Neural cell (in vitro differentiated cells): ENCODE measurements around the gene SETMAR. TPM values are rescaled to one million over a fixed set of nuclear protein-coding genes. Genes with fewer than 3 reads are reported as not detected.

Experiments used
- H2AFZ ChIP-seq: fragments of 200-600, 300-800 bp; sonication (generic), shearing (Covaris generic); 2 replicates; pipeline ENCODE4 v1.6.0; 2014; ENCODE audit warnings: low read depth, mild to moderate bottlenecking, antibody characterized with exemption, low read length, moderate library complexity
- H3F3A ChIP-seq: fragments of 200-600 bp; shearing (Covaris generic); 2 replicates; pipeline ENCODE4 v1.6.1; 2016; ENCODE audit warnings: mild to moderate bottlenecking, moderate library complexity, mixed read lengths, antibody characterized with exemption, low read length; ENCODE audit not compliant: insufficient read depth, poor library complexity, severe bottlenecking
- H3K27ac ChIP-seq: fragments of 200-600, 300-800 bp; sonication (generic), shearing (Covaris generic); 2 replicates; pipeline ENCODE4 v1.5.1; 2014; ENCODE audit warnings: mild to moderate bottlenecking, low read length, moderate library complexity
- H3K27me3 ChIP-seq: fragments of 300-800, 200-600 bp; sonication (generic), shearing (Covaris generic); 2 replicates; pipeline ENCODE4 v1.6.0; 2014; ENCODE audit warnings: mild to moderate bottlenecking, low read depth, low read length, moderate library complexity; ENCODE audit not compliant: insufficient read depth
- H3K36me3 ChIP-seq: fragments of 300-800, 200-600 bp; sonication (generic), shearing (Covaris generic); 2 replicates; pipeline ENCODE4 v1.5.1; 2014; ENCODE audit warnings: mild to moderate bottlenecking, antibody characterized with exemption, low read length, moderate library complexity; ENCODE audit not compliant: insufficient read depth
- H3K4me2 ChIP-seq: fragments of 300-800, 200-600 bp; sonication (generic), shearing (Covaris generic); 2 replicates; pipeline ENCODE4 v1.6.0; 2014; ENCODE audit warnings: mild to moderate bottlenecking, low read length
- H3K4me3 ChIP-seq: fragments of 300-800, 200-600 bp; sonication (generic), shearing (Covaris generic); 2 replicates; pipeline ENCODE4 v1.5.1; 2014; ENCODE audit warnings: mild to moderate bottlenecking, low read length, moderate library complexity
- H3K79me2 ChIP-seq: fragments of 200-600 bp; shearing (Covaris generic); replicated peaks from 2 replicates; pipeline ENCODE4 v1.6.0; 2014; ENCODE audit warnings: mild to moderate bottlenecking, low read length, moderate library complexity; ENCODE audit not compliant: insufficient read depth
- H3K9ac ChIP-seq: fragments of 300-800, 200-600 bp; sonication (generic), shearing (Covaris generic); 2 replicates; pipeline ENCODE4 v1.6.1; 2016; ENCODE audit warnings: mild to moderate bottlenecking, low read length, mixed read lengths
- H3K9me2 ChIP-seq: fragments of 200-600 bp; shearing (Covaris generic); 2 replicates; pipeline ENCODE4 v1.6.1; 2016; ENCODE audit warnings: mild to moderate bottlenecking, low read length, mixed read lengths; ENCODE audit not compliant: insufficient read depth
- H3K9me3 ChIP-seq: fragments of 200-600, 300-800 bp; sonication (generic), shearing (Covaris generic); 2 replicates; pipeline ENCODE4 v1.6.1; 2016; ENCODE audit warnings: mild to moderate bottlenecking, mixed run types, low read length, moderate library complexity, mixed read lengths
- H4K20me1 ChIP-seq: fragments of 200-600 bp; shearing (Covaris generic); 2 replicates; pipeline ENCODE4 v1.6.1; 2016; ENCODE audit warnings: mild to moderate bottlenecking, mixed run types; ENCODE audit not compliant: insufficient read depth
- CTCF ChIP-seq: fragments of 450-650 bp; IDR thresholded peaks from 2 replicates; pipeline ENCODE4 v1.5.1; 2014; ENCODE audit warnings: antibody characterized with exemption, mild to moderate bottlenecking, moderate library complexity; ENCODE audit not compliant: poor library complexity, severe bottlenecking
- EP300 ChIP-seq: fragments of 450-650 bp; conservative IDR thresholded peaks from 2 replicates; pipeline ENCODE4 v1.6.1; 2014; ENCODE audit warnings: antibody characterized with exemption, mild to moderate bottlenecking, moderate library complexity; ENCODE audit not compliant: poor library complexity, severe bottlenecking
- EZH2 ChIP-seq: fragments of 200-600, 300-800 bp; shearing (Covaris generic), sonication (generic); IDR thresholded peaks from 2 replicates; pipeline ENCODE4 v1.6.1; 2014; ENCODE audit warnings: antibody characterized with exemption, low read length, borderline replicate concordance, mild to moderate bottlenecking; ENCODE audit not compliant: insufficient read depth, poor library complexity, severe bottlenecking
- MXI1 ChIP-seq: fragments of 450-650 bp; conservative IDR thresholded peaks from 2 replicates; pipeline ENCODE4 v1.6.1; 2014; ENCODE audit warnings: antibody characterized with exemption, mild to moderate bottlenecking; ENCODE audit not compliant: poor library complexity, severe bottlenecking
- POLR2AphosphoS5 ChIP-seq: IDR thresholded peaks from 2 replicates; pipeline ENCODE4 v1.6.1; 2012
- RAD21 ChIP-seq: fragments of 450-650 bp; conservative IDR thresholded peaks from 2 replicates; pipeline ENCODE4 v1.6.1; 2014; ENCODE audit warnings: antibody characterized with exemption, mild to moderate bottlenecking, moderate library complexity
- REST ChIP-seq: IDR thresholded peaks from 2 replicates; pipeline ENCODE4 v1.6.1; 2012; ENCODE audit warnings: borderline replicate concordance
- SMC3 ChIP-seq: fragments of 450-650 bp; conservative IDR thresholded peaks from 2 replicates; pipeline ENCODE4 v1.6.1; 2014; ENCODE audit warnings: antibody characterized with exemption, mild to moderate bottlenecking, moderate library complexity; ENCODE audit not compliant: poor library complexity
- TAF1 ChIP-seq: IDR thresholded peaks from 2 replicates; pipeline ENCODE4 v1.6.1; 2012; ENCODE audit warnings: low read depth
- polyA plus RNA-seq: library from polyadenylated mRNA; depleted of rRNA; stranded (reverse); fragments of >200 nt; gene quantifications from 2 replicates; pipeline ENCODE4 v1.2.3, GENCODE V29; 2014

SETMAR gene
- polyA plus RNA-seq, 1 donor from 2014 or later, result 41.3 TPM

GRCh38 chr3:4358273-4358672 lies 55.1 kb downstream of the SETMAR start:
- H2AFZ ChIP-seq, result no peak overlapping the region
- H3K4me3 ChIP-seq, result no peak overlapping the region
- no peaks in the 10 kb centered on the region for H3K9me3 ChIP-seq
- no peaks in the 10 kb centered on the region for H3K79me2 ChIP-seq
- no peak overlapping the region for H3K27ac ChIP-seq
- TF ChIP-seq EP300 (no peak), CTCF (no peak), POLR2AphosphoS5 (no peak), RAD21 (no peak)
- H3K9me2 ChIP-seq, result no peaks in the 10 kb centered on the region
- no peak overlapping the region for H3K9ac ChIP-seq
- H3K36me3 ChIP-seq, result no peaks in the 10 kb centered on the region
- no peaks in the 10 kb centered on the region for H3F3A ChIP-seq
- H3K4me2 ChIP-seq, result no peak overlapping the region
- H3K27me3 ChIP-seq, result no peaks in the 10 kb centered on the region
- no peaks in the 10 kb centered on the region for H4K20me1 ChIP-seq

GRCh38 chr3:4359805-4360502 lies 56.8 kb downstream of the SETMAR start:
- H3K9me2 ChIP-seq, result no peaks in the 10 kb centered on the region
- no peak overlapping the region for H2AFZ ChIP-seq
- no peaks in the 10 kb centered on the region for H3K27me3 ChIP-seq
- no peak overlapping the region for H3K4me2 ChIP-seq
- no peak overlapping the region for H3K27ac ChIP-seq
- TF ChIP-seq MXI1 (no peak), EP300 (no peak), EZH2 (no peak), SMC3 (no peak), TAF1 (no peak), REST (no peak), POLR2AphosphoS5 (no peak), RAD21 (no peak), CTCF (no peak)
- H4K20me1 ChIP-seq, result no peaks in the 10 kb centered on the region
- H3K9ac ChIP-seq, result no peak overlapping the region
- no peaks in the 10 kb centered on the region for H3K79me2 ChIP-seq
- no peaks in the 10 kb centered on the region for H3K36me3 ChIP-seq
- H3K4me3 ChIP-seq, result no peak overlapping the region
- no peaks in the 10 kb centered on the region for H3K9me3 ChIP-seq
- no peaks in the 10 kb centered on the region for H3F3A ChIP-seq
